OCI-LY7 (cell line): Measurements from ENCODE around the gene TAF1C. TPM values are rescaled to one million over a fixed set of nuclear protein-coding genes. Genes with fewer than 3 reads are reported as not detected.
"Not testable (repeated sequence)": the region's sequence is repeated elsewhere in the genome, so short reads cannot be mapped to it uniquely, and the experiment has no call there.

Source experiments
- BruUV-seq: library from RNA; stranded (reverse); fragments of 400-500 nt; replicated peaks from 2 replicates; lab custom pipeline; 2021; lab: Mats Ljungman, UMichigan
- CTCF ChIA-PET: fragments of 300-600 bp; sonication (Branson Sonifier 250); formaldehyde crosslinking; loops from one replicate; lab custom pipeline; 2022; ENCODE audit warnings: antibody characterized with exemption; ENCODE audit not compliant: unreplicated experiment; lab: Charles Lee
- POLR2A ChIA-PET: fragments of 300-600 bp; sonication (Branson Sonifier 250); formaldehyde crosslinking; loops from one replicate; lab custom pipeline; 2022; ENCODE audit warnings: antibody characterized with exemption; lab: Charles Lee
- DNase-seq: peaks from one replicate; pipeline ENCODE4 v3.0.0-alpha.2; 2015; ENCODE audit warnings: low spot score
- H2AFZ ChIP-seq: fragments of 200-600 bp; sonication (generic), shearing (Covaris generic); 2 replicates; pipeline ENCODE4 v1.6.1; 2014; ENCODE audit warnings: mild to moderate bottlenecking, antibody characterized with exemption, low read length, moderate library complexity
- H3K27ac ChIP-seq: fragments of 200-600 bp; sonication (generic); 2 replicates; pipeline ENCODE4 v1.5.1; 2014; ENCODE audit warnings: mixed run types, low read depth, mild to moderate bottlenecking, moderate library complexity, low read length, inconsistent platforms; ENCODE audit not compliant: poor library complexity, severe bottlenecking
- H3K36me3 ChIP-seq: fragments of 200-600 bp; sonication (generic); 2 replicates; pipeline ENCODE4 v1.6.1; 2014; ENCODE audit warnings: mild to moderate bottlenecking, antibody characterized with exemption, low read length, moderate library complexity, mixed read lengths; ENCODE audit not compliant: insufficient read depth
- H3K4me1 ChIP-seq: fragments of 200-600 bp; sonication (generic); 2 replicates; pipeline ENCODE4 v1.5.1; 2014; ENCODE audit warnings: mild to moderate bottlenecking, low read length; ENCODE audit not compliant: insufficient read depth, poor library complexity, severe bottlenecking
- H3K4me2 ChIP-seq: fragments of 200-600 bp; sonication (generic); 2 replicates; pipeline ENCODE4 v1.6.1; 2014; ENCODE audit warnings: mild to moderate bottlenecking, low read length
- H3K4me3 ChIP-seq: fragments of 200-600 bp; sonication (generic); 2 replicates; pipeline ENCODE4 v1.5.1; 2014; ENCODE audit warnings: mild to moderate bottlenecking, low read depth, low read length; ENCODE audit not compliant: poor library complexity, severe bottlenecking
- H3K79me2 ChIP-seq: fragments of 200-600 bp; sonication (generic); 2 replicates; pipeline ENCODE4 v1.6.1; 2016; ENCODE audit warnings: low read depth, mild to moderate bottlenecking, low read length, moderate library complexity, mixed read lengths; ENCODE audit not compliant: insufficient read depth
- H3K9me2 ChIP-seq: fragments of 200-600 bp; sonication (generic); 2 replicates; pipeline ENCODE4 v1.6.1; 2016; ENCODE audit warnings: mild to moderate bottlenecking, low read length, mixed read lengths; ENCODE audit not compliant: insufficient read depth
- H3K9me3 ChIP-seq: fragments of 200-600 bp; sonication (generic); 2 replicates; pipeline ENCODE4 v1.6.1; 2014; ENCODE audit warnings: mild to moderate bottlenecking, mixed run types, low read length, mixed read lengths
- H4K20me1 ChIP-seq: fragments of 200-600 bp; sonication (generic); 2 replicates; pipeline ENCODE4 v1.6.1; 2014; ENCODE audit warnings: mild to moderate bottlenecking, antibody characterized with exemption, low read length, moderate library complexity, mixed read lengths; ENCODE audit not compliant: insufficient read depth
- EZH2phosphoT487 ChIP-seq: fragments of 200-600 bp; sonication (generic); IDR thresholded peaks from 2 replicates; pipeline ENCODE4 v1.6.1; 2018; ENCODE audit warnings: low read depth, borderline replicate concordance, mild to moderate bottlenecking, mixed run types, antibody characterized with exemption, low read length, moderate library complexity, mixed read lengths
- intact Hi-C: fragments of 100-400 bp; cut with micrococcal nuclease; formaldehyde crosslinking; loops from one replicate; pipeline ENCODE4 v1.10.0; 2022; ENCODE audit not compliant: unreplicated experiment
- total RNA-seq, 2 experiments: library from RNA; depleted of rRNA in 1 of 2; stranded (reverse); fragments of >200 nt in 1 of 2; shearing (Covaris generic) in 1 of 2; gene quantifications; 2 replicates each; pipeline ENCODE4 v1.2.3, GENCODE V29; 2014 to 2022
- TF ChIP-seq, protein P1 (sequence below): fragments of 200-600 bp; sonication (generic); conservative IDR thresholded peaks from 2 replicates; pipeline ENCODE4 v1.5.1; 2014; ENCODE audit warnings: mild to moderate bottlenecking, antibody characterized with exemption, low read length, moderate library complexity, mixed read lengths

TAF1C gene
- total RNA-seq, 2 experiments from 2014 or later = 64.6 to 66.1 TPM

DNA sequence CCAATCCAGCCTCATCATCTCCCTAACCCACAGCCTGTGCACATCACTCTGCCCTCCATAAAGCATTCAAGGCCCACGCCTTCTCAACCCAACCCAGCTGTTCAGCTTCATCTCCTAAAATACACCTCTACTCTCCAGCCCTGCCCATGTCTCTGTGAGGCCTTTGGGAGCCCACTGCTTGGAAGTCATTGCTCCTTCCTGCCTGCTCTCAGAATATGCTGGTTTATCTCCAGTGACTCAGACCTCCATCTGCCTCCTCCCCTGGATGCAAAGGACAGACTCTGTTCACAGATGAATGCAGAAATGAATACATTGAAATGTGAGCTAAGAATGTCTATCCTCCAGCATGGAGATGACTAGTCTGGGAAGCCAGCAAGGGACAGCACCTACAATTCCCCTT lies 34.0 kb upstream of the TAF1C start:
- ChIA-PET POLR2A (interaction anchor here (0.5 to 0.7 kb wide), 2 partner anchors 175 to 1405 kb away, joined by 4 read pairs; no protein-coding TSS in a partner anchor), CTCF (no interaction called here)
- Histone ChIP-seq H4K20me1 (no peaks in the 10 kb centered on the region), H3K4me2 (no peak overlapping the region), H3K9me2 (no peaks in the 10 kb centered on the region), H3K27ac (no peak overlapping the region), H3K9me3 (no peaks in the 10 kb centered on the region), H3K4me3 (no peak overlapping the region), H3K36me3 (no peaks in the 10 kb centered on the region), H3K79me2 (no peaks in the 10 kb centered on the region), H3K4me1 (no peaks in the 10 kb centered on the region), H2AFZ (no peak overlapping the region)
- no peak for DNase-seq
- intact Hi-C loops = no loop called here
- no TSS peak for BruUV-seq
- TF ChIP-seq EZH2phosphoT487 = no peak
- TF ChIP-seq, protein P1, sequence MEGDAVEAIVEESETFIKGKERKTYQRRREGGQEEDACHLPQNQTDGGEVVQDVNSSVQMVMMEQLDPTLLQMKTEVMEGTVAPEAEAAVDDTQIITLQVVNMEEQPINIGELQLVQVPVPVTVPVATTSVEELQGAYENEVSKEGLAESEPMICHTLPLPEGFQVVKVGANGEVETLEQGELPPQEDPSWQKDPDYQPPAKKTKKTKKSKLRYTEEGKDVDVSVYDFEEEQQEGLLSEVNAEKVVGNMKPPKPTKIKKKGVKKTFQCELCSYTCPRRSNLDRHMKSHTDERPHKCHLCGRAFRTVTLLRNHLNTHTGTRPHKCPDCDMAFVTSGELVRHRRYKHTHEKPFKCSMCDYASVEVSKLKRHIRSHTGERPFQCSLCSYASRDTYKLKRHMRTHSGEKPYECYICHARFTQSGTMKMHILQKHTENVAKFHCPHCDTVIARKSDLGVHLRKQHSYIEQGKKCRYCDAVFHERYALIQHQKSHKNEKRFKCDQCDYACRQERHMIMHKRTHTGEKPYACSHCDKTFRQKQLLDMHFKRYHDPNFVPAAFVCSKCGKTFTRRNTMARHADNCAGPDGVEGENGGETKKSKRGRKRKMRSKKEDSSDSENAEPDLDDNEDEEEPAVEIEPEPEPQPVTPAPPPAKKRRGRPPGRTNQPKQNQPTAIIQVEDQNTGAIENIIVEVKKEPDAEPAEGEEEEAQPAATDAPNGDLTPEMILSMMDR = no peak

DNA sequence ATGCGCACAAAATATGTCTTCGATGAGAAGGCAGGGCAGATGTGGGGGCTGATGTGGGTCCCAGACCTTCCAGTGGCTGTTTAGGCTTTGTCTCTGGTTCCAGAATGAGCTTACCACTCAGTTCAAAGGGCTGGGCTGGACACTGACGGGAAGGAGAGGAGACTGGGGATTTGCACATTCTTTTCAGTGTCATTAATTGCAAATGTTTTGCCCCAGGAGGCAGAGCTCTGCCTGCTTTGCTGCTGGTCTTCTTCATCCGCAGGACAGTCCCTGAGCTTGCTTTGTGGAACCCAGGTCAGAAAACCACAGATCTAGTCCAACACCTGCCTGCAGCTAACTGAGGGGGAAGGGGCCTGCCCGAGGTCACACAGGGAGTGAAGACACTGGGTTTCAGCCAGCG lies 32.1 kb upstream of the TAF1C start:
- H3K79me2 ChIP-seq = no peaks in the 10 kb centered on the region
- CTCF ChIA-PET = no interaction called here
- no peak overlapping the region for H3K4me2 ChIP-seq
- H3K36me3 ChIP-seq = no peaks in the 10 kb centered on the region
- POLR2A ChIA-PET = no interaction called here
- DNase-seq = no peak
- H3K4me1 ChIP-seq = no peaks in the 10 kb centered on the region
- H2AFZ ChIP-seq = no peak overlapping the region
- H3K27ac ChIP-seq = no peak overlapping the region
- no peak for TF ChIP-seq EZH2phosphoT487
- TF ChIP-seq, protein P1 = no peak
- no TSS peak for BruUV-seq
- intact Hi-C loops = no loop called here
- H3K9me3 ChIP-seq = no peaks in the 10 kb centered on the region
- H3K9me2 ChIP-seq = no peaks in the 10 kb centered on the region
- H3K4me3 ChIP-seq = no peak overlapping the region
- H4K20me1 ChIP-seq = no peaks in the 10 kb centered on the region

DNA sequence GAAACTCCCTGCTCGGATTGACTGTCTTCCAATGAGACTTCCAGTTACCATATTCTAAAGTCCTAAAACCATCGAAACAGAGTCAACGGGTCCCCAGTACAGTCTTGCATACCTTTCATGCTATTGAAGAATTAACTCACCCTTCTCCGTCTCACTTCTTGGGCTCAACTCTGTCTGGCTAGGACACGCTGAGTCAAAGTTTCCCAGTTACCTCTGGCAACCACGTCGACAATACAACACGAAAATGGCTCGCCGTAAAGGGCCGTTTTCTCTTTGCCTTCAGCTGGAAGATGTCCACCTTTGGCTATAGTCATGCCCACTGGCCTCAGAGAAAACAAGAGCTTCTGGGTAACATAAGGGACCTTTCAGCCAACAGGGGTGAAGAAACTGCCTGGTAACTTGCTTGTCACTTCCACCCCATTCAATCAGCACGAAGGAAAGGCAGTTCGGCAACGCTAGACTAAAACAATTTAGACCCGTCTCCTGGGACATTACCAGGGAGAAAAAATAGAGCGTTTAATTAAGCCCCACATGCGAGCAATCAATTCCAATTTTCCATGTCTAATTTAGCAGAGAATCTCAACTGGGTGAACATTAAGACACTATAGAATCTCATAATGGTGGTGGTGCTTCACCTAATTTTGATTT lies 31.4 kb upstream of the TAF1C start:
- intact Hi-C loops = no loop called here
- Histone ChIP-seq H4K20me1 (no peaks in the 10 kb centered on the region), H3K9me3 (no peaks in the 10 kb centered on the region), H3K4me3 (no peak overlapping the region), H3K79me2 (no peaks in the 10 kb centered on the region), H3K4me2 (no peak overlapping the region), H2AFZ (no peak overlapping the region), H3K36me3 (no peaks in the 10 kb centered on the region), H3K27ac (no peak overlapping the region), H3K9me2 (no peaks in the 10 kb centered on the region), H3K4me1 (no peaks in the 10 kb centered on the region)
- POLR2A ChIA-PET = no interaction called here
- CTCF ChIA-PET = no interaction called here
- TF ChIP-seq, protein P1 = no peak
- TF ChIP-seq EZH2phosphoT487 = no peak
- no TSS peak for BruUV-seq
- DNase-seq = no peak

DNA sequence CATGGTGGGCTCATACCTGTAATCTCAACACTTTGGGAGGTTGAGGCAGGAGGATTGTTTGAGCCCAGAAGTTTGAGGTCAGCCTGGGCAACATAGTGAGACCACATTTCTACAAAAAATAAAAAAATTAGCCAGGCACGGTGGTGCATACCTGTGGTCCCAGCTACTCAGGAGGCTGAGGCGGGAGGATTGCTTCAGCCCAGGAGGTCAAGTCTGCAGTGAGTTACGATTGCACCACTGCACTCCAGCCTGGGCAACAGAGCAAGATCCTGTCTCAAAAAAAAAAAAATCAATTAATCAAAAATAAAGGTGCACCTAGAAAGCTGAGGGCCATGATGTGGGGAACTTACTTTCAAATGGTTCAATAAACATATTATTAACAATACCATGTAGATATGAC lies 29.3 kb upstream of the TAF1C start:
- H3K4me2 ChIP-seq, BruUV-seq, H3K9me2 ChIP-seq, H3K4me1 ChIP-seq, H3K4me3 ChIP-seq, intact Hi-C loops, POLR2A ChIA-PET, H3K79me2 ChIP-seq, H3K36me3 ChIP-seq, CTCF ChIA-PET, H3K27ac ChIP-seq, H3K9me3 ChIP-seq, DNase-seq, H4K20me1 ChIP-seq, H2AFZ ChIP-seq: not testable (repeated sequence)
